Peyer's patch (tissue), 4 donors: Measurements from ENCODE around the gene TECPR2.

Experiments used
- CTCF ChIP-seq, 6 experiments: fragments of 450-650 bp in 4 of 6; fragments of 200-600 bp in 2 of 6; sonication (generic) in 1 of 6; IDR thresholded peaks; one replicate each; pipeline ENCODE4 v1.5.1; 2017 to 2019; ENCODE audit warnings: antibody characterized with exemption in 6 of 6, mild to moderate bottlenecking in 3 of 6, moderate library complexity in 1 of 6
- POLR2A ChIP-seq, 2 donors: fragments of 450-650 bp; IDR thresholded peaks; one replicate each; pipeline ENCODE4 v1.5.1; 2017; ENCODE audit warnings: antibody characterized with exemption in 2 of 2, mild to moderate bottlenecking in 2 of 2, moderate library complexity in 2 of 2

- TF ChIP-seq CTCF (IDR thresholded peaks at IDR 0.05) (no peak), POLR2A (IDR thresholded peaks at IDR 0.05) (no peak)
Observed at GRCh38 chr14:102344084-102344483, 18.7 kb upstream of the TECPR2 start.
